ENCODE measurements around the gene FRMD4A. TPM values are rescaled to one million over a fixed set of nuclear protein-coding genes. Genes with fewer than 3 reads are reported as not detected.

FRMD4A gene
- total and polyA plus RNA-seq, 7 donors, result 2.9 to 9.1 (median 6.2) TPM

- no peak overlapping the region for H3K27ac ChIP-seq
- 51 to 77% (median 75%) methylated on average over 3 of the region's 3 CpGs for WGBS, 3 donors
- H3K9me3 ChIP-seq, result no peaks in the 10 kb centered on the region
- DNase-seq, result no peak
- intact Hi-C loops (cut with DNase I), result no loop called here
- TF ChIP-seq CTCF (IDR thresholded peaks at IDR 0.05), result no peak
- H3K27me3 ChIP-seq (ENCODE audit: insufficient read depth in 3 of 3, low read length in 2 of 3), result no peaks in the 10 kb centered on the region
- H3K4me1 ChIP-seq, result no peaks in the 10 kb centered on the region
- no peak for ATAC-seq
- H3K36me3 ChIP-seq (ENCODE audit: insufficient read depth in 1 of 2, low read depth in 1 of 2), result no peaks in the 10 kb centered on the region
- H3K4me3 ChIP-seq, result no peak overlapping the region
Observed at GRCh38 chr10:14299556-14299955, 31.2 kb downstream of the FRMD4A start.

GRCh38 chr10:14296065-14296709, 34.5 kb downstream of the FRMD4A start:
- Histone ChIP-seq H3K4me1 (no peaks in the 10 kb centered on the region), H3K9me3 (no peaks in the 10 kb centered on the region), H3K27ac (no peak overlapping the region), H3K36me3 (ENCODE audit: insufficient read depth in 1 of 2, low read depth in 1 of 2) (no peaks in the 10 kb centered on the region), H3K4me3 (no peak overlapping the region), H3K27me3 (ENCODE audit: insufficient read depth in 3 of 3, low read length in 2 of 3) (no peaks in the 10 kb centered on the region)
- 52 to 54% (median 52%) methylated on average over 9 of the region's 9 CpGs for WGBS, 3 donors
- DNase-seq (no peak), ATAC-seq (no peak)
- no peak for TF ChIP-seq CTCF (IDR thresholded peaks at IDR 0.05)
- intact Hi-C loops (cut with DNase I), result no loop called here

GRCh38 chr10:14294347-14295059, 36.2 kb downstream of the FRMD4A start:
- intact Hi-C loops (cut with DNase I), result no loop called here
- ATAC-seq, result no peak
- WGBS, 3 donors, result 86% methylated on average over 14 of the region's 14 CpGs

GRCh38 chr10:14293526-14293925, 37.2 kb downstream of the FRMD4A start:
- ATAC-seq (no peak), DNase-seq (no peak)
- intact Hi-C loops (cut with DNase I), result no loop called here
- 25 to 27% (median 25%) methylated on average over 3 of the region's 3 CpGs for WGBS, 3 donors
- no peak for TF ChIP-seq CTCF (IDR thresholded peaks at IDR 0.05)
- Histone ChIP-seq H3K4me1 (no peaks in the 10 kb centered on the region), H3K9me3 (peaks cover 7% of the 10 kb centered on the region), H3K27ac (no peak overlapping the region), H3K4me3 (no peak overlapping the region), H3K27me3 (ENCODE audit: insufficient read depth in 3 of 3, low read length in 2 of 3) (no peaks in the 10 kb centered on the region), H3K36me3 (ENCODE audit: insufficient read depth in 1 of 2, low read depth in 1 of 2) (no peaks in the 10 kb centered on the region)

More at GRCh38 chr10:14294347-14295059, 36.2 kb downstream of the FRMD4A start:
- Histone ChIP-seq H3K27me3 (ENCODE audit: insufficient read depth in 3 of 3, low read length in 2 of 3) (no peaks in the 10 kb centered on the region), H3K4me3 (no peak overlapping the region), H3K9me3 (peaks cover 7% of the 10 kb centered on the region), H3K27ac (no peak overlapping the region), H3K36me3 (ENCODE audit: insufficient read depth in 1 of 2, low read depth in 1 of 2) (no peaks in the 10 kb centered on the region), H3K4me1 (no peaks in the 10 kb centered on the region)
- DNase-seq, result no peak
- TF ChIP-seq CTCF (IDR thresholded peaks at IDR 0.05), result no peak

Data from psoas muscle (tissue), 8 donors.